ENCODE results near the gene PP2D1.
"Not testable (repeated sequence)": the region's sequence is repeated elsewhere in the genome, so short reads cannot be mapped to it uniquely, and the experiment has no call there.

PP2D1 gene

DNA sequence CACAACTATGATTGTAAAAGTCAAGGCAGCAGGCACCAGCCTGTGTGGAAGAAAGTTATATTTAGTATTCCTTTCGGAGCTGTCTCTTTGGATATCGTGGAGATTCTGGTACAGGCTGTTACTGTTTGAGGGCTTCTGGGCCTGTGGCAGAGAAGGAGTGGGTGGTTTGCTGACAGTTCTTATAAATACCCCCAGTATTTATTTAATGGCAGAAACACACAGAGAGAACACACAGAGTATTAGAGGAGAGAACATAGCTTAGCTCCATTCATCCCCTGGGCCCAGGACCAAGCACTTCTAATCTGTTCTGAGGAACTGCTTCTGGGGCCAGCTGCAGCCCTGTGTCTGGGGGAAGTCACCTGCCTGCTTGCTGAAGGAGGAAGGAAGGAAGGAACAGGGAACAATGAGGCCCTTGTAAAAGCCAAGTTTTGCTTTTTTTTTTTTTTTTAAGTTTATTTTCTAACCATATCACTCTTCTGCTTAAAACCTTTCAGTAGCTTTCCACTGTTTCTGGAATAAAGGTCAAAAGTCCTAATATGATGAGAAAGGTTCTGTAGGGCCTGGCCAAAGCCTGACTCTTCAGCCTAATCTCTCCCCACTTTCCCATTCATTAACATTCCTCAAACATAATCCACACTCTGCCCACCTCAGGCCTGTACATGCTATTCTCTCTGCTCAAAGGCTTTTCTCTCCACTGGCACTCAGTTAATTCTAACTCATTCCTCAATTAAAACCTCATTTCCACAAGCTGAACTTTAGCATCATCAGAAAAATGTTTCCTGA is 11.8 kb upstream of the PP2D1 start:
- no peak for TF ChIP-seq ZFX (IDR thresholded peaks at IDR 0.05; ENCODE audit: borderline replicate concordance)
- TF ChIP-seq CTCF (IDR thresholded peaks at IDR 0.05) = no peak
- no peak overlapping the region for H3K27ac ChIP-seq

DNA sequence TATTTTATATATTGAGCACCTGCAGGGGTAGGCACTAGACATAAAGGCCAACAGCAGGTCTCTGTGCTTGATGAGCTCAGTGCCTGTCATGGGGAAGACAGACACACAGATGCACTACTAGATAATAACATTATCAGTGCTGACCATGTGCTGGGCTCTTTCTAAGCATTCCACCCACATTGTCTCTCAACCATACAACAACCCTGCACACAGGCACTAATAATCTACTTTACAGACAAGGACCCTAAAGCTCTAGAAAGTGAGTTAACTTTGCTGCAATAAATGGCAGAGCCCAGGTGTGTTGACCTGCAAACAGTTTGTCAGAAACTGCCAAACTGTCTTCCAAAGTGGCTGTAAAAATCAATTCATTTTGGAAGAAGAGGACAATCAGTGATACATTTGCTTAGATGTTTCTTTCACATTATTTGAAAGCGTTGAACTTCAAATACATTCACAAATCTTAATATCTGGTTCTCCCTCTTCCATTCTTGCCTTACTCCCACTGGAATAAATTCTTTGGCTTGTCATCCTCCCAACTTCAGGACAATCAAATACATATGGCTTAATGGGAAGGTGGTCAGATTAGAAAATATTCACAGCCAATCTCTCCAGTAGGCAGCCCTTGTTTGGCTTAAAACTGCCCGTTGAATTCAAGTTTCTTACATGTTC is 11.0 kb upstream of the PP2D1 start:
- no peak overlapping the region for H3K27ac ChIP-seq
- TF ChIP-seq CTCF (IDR thresholded peaks at IDR 0.05) = no peak
- no peak for TF ChIP-seq ZFX (IDR thresholded peaks at IDR 0.05; ENCODE audit: borderline replicate concordance)

DNA sequence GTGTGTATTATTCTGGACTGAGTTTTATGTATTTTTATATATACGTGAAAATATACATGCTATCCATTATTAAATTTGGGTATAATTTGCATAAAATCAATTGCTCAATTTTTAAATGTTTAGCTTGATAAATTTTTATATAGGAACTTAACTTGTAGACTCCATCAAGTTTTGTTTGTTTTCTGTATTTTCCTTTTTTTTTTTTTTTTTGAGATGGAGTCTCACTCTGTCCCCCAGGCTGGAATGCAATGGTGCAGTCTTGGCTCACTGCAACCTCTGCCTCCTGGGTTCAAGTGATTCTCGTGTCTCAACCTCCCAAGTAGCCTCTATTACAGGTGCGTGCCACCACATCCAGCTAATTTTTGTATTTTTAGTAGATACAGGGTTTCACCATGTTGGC is 4.0 kb upstream of the PP2D1 start:
- H3K27ac ChIP-seq = not testable (repeated sequence)

DNA sequence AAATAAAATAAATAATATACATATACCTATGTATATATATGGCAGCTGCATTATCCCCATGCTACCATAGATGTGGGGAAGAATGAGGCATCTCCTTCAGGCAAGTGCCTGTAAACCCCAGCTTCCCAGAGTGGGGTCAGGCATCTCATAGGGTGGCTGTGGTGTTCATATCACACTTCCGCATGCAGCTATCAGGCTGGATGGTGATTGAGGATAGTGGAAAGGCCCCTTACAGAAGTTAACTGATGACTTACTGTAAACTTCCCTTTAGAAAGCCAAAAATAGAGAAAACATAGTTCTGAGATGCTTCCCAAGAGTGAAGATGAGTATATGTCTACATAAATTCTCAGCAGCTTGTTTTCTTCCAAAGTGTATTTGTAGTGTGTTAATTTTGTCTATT is 3.5 kb upstream of the PP2D1 start:
- no peak for TF ChIP-seq ZFX (IDR thresholded peaks at IDR 0.05; ENCODE audit: borderline replicate concordance)
- no peak for TF ChIP-seq CTCF (IDR thresholded peaks at IDR 0.05)
- H3K27ac ChIP-seq = no peak overlapping the region

DNA sequence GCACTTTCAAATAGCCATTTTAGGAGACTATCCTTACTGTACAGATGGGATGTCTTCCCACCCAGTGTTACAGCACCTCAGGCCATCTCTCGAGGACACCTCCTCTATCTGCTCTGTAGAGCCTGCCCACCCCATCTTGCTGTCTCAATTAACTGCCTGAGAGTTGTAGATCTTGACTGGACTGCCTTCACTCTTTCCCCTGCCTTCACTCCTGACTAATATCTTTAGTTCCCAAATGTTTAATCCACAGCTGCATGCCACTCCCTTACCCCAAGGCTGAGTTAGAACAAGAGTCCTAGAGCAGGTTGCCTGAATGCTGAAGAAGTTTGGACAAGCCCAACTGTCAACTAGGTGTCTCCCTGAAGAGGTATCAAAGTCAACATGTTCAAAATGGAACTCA is 1.3 kb upstream of the PP2D1 start:
- H3K27ac ChIP-seq = no peak overlapping the region
- no peak for TF ChIP-seq CTCF (IDR thresholded peaks at IDR 0.05)
- no peak for TF ChIP-seq ZFX (IDR thresholded peaks at IDR 0.05; ENCODE audit: borderline replicate concordance)

- H3K27ac ChIP-seq = no peak overlapping the region
- TF ChIP-seq CTCF (IDR thresholded peaks at IDR 0.05) (no peak), ZFX (IDR thresholded peaks at IDR 0.05; ENCODE audit: borderline replicate concordance) (no peak)
These were observed 3.4 kb downstream of the PP2D1 start for GRCh38 chr3:20008646-20009045.

DNA sequence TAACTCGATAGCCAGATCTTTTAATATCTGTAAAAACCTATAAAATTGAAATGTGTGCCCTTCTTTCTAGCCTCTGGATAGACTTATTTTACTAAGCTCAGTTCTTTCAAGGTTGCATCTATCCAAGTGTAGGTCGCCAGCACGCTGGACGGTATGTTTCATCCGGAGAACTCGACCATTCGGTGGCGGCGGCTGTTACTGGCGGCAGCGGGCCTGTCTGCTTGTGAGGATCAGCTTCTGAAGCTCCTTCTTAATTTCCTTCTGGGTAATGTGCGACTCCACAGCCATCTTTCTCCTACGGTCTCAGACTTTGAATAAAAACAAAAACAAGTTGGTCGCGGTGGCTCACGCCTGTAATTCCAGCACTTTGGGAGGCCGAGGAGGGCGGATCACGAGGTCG is 4.1 kb downstream of the PP2D1 start:
- no peak overlapping the region for H3K27ac ChIP-seq
- no peak for TF ChIP-seq ZFX (IDR thresholded peaks at IDR 0.05; ENCODE audit: borderline replicate concordance)
- TF ChIP-seq CTCF (IDR thresholded peaks at IDR 0.05) = no peak
